Skeletal muscle tissue (tissue), 4 donors: ENCODE results near the gene ZNF672. TPM values are rescaled to one million over a fixed set of nuclear protein-coding genes. Genes with fewer than 3 reads are reported as not detected.
"Not testable (repeated sequence)": the region's sequence is repeated elsewhere in the genome, so short reads cannot be mapped to it uniquely, and the experiment has no call there.

Experiments used
- H3K27ac ChIP-seq: one replicate; pipeline ENCODE4 v1.7.0; 2013; ENCODE audit warnings: mild to moderate bottlenecking, low read depth, low read length, inconsistent platforms
- H3K27me3 ChIP-seq, 3 donors: one replicate each; pipeline ENCODE4 v1.7.0; 2013; ENCODE audit warnings: low read length in 3 of 3; ENCODE audit not compliant: control insufficient read depth in 3 of 3, insufficient read depth in 3 of 3
- H3K36me3 ChIP-seq, 3 donors: one replicate each; pipeline ENCODE4 v1.7.0; 2013; ENCODE audit warnings: low read length in 3 of 3; ENCODE audit not compliant: control insufficient read depth in 3 of 3, insufficient read depth in 3 of 3
- H3K4me1 ChIP-seq, 3 donors: one replicate each; pipeline ENCODE4 v1.7.0; 2013; ENCODE audit warnings: low read length in 3 of 3, mild to moderate bottlenecking in 3 of 3; ENCODE audit not compliant: control insufficient read depth in 3 of 3, insufficient read depth in 3 of 3
- H3K4me3 ChIP-seq, 3 donors: one replicate each; pipeline ENCODE4 v1.7.0; 2013; ENCODE audit warnings: low read length in 3 of 3
- H3K9ac ChIP-seq, 3 donors: one replicate each; pipeline ENCODE4 v1.7.0; 2013; ENCODE audit warnings: low read length in 3 of 3, mild to moderate bottlenecking in 3 of 3, moderate library complexity in 2 of 3, low read depth in 1 of 3
- H3K9me3 ChIP-seq, 3 donors: one replicate each; pipeline ENCODE4 v1.7.0; 2013; ENCODE audit warnings: low read length in 3 of 3; ENCODE audit not compliant: control insufficient read depth in 3 of 3
- total RNA-seq: library from RNA; depleted of rRNA; stranded (reverse); fragments of >200 nt; gene quantifications from one replicate; pipeline ENCODE4 v1.2.3, GENCODE V29; 2014
- donor health status: Osteomylitis.

The ZNF672 gene
- total RNA-seq: 15.7 TPM

DNA sequence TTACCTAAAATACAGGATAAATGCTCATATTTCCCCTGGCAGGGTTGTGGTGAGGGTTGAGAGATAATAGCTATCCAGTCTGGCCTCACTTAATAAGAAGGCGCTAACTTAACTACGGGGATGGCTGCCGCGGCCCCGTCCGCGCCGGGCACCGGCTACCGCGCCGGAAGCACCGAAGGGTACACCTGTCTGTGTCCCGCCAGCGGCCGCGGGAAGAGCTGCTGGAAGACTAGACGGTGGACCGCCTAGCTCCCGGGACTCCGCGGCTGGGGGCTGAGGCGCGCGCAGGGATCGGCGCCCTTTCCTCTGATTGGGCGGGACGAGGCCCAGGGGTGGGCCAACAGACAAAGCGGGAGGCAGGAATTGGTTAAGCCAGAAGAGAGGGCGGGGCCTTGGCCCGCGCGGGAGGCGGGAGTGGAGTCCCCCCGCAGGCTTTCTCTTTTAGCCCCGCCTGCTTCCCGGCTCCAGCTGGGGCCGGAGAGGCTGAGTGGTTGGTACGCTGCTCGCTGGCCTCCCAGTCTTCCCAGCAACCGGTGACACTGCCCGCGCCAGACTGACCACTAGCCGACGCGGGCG lies at the start of gene ZNF672:
Gene ZNF672 (plus strand): TSS at position 444 of the 576 bp plus-strand sequence. CDS start 9,051 bp downstream, outside the sequence.
- Histone ChIP-seq H3K4me3 (peak within 1 kb of the TSS; percentile 84 to 93 (median 93)), H3K27ac (peak within 1 kb of the TSS; percentile 100), H3K9me3 (no peaks in the 10 kb centered on the region), H3K9ac (peak within 1 kb of the TSS; percentile 96 to 99 (median 99)), H3K36me3 (no peaks in the 10 kb centered on the region), H3K4me1 (peaks cover 36 to 50% (median 47%) of the 10 kb centered on the region in 3 donors), H3K27me3 (peaks cover 0 to 7% (median 0%) of the 10 kb centered on the region in 3 donors)

- no peak overlapping the region for H3K27ac ChIP-seq
- no peaks in the 10 kb centered on the region for H3K36me3 ChIP-seq
- H3K9ac ChIP-seq: no peak overlapping the region
- H3K4me3 ChIP-seq: no peak overlapping the region
- no peaks in the 10 kb centered on the region for H3K4me1 ChIP-seq
- peaks cover 0 to 9% (median 3%) of the 10 kb centered on the region in 3 donors for H3K27me3 ChIP-seq
- H3K9me3 ChIP-seq: no peaks in the 10 kb centered on the region
Observed at GRCh38 chr1:248788327-248788726, 49.7 kb upstream of the ZNF672 start.

- not testable (repeated sequence) for H3K4me3 ChIP-seq, H3K36me3 ChIP-seq, H3K9ac ChIP-seq, H3K4me1 ChIP-seq, H3K27ac ChIP-seq, H3K9me3 ChIP-seq, H3K27me3 ChIP-seq
Observed at GRCh38 chr1:248789337-248789736, 48.7 kb upstream of the ZNF672 start.

DNA sequence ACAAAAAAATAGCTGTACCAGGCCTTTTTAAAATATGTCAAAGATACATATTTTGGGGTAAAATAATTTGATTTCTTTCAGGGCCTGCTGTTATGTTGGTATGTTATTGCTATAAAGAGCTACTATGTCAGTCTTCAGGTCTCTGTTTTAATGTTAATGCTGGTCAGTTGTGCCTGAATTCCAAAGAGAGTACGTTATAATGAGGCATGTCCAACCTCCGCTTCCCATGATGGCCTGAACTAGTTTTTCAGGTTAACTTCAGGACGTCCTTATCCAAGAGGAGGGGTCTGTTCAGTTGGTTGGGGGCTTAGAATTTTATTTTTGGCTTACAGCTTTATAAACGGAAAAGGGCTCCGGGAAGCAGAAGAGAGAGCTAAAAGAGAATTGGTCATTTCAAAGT lies 47.6 kb upstream of the ZNF672 start:
- peaks cover 0 to 3% (median 3%) of the 10 kb centered on the region in 3 donors for H3K27me3 ChIP-seq
- no peak overlapping the region for H3K4me3 ChIP-seq
- H3K27ac ChIP-seq: no peak overlapping the region
- peaks cover 0 to 4% (median 0%) of the 10 kb centered on the region in 3 donors for H3K9me3 ChIP-seq
- no peaks in the 10 kb centered on the region for H3K36me3 ChIP-seq
- H3K4me1 ChIP-seq: no peaks in the 10 kb centered on the region
- no peak overlapping the region for H3K9ac ChIP-seq

DNA sequence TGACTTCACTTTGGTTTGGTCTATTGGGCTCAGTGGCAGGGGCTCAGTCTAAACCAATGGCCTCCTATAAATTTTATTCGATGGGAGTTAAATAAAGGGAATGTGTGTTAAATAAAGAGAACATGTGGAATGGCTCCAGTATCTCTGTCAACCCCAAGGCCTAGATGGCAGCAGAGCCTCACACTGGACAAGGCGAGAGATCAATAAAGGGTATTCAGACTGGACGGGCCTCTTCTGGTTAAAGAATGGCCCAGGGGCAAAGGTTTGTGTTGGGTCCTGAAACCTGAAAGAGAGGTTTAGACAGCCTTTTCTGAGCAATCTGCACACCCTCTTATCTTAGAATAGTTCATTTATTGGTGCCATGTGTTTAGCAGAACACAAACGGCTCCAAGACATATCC lies 47.0 kb upstream of the ZNF672 start:
- peaks cover 0 to 3% (median 3%) of the 10 kb centered on the region in 3 donors for H3K27me3 ChIP-seq
- H3K9me3 ChIP-seq: peaks cover 0 to 4% (median 0%) of the 10 kb centered on the region in 3 donors
- no peaks in the 10 kb centered on the region for H3K4me1 ChIP-seq
- H3K4me3 ChIP-seq: no peak overlapping the region
- no peak overlapping the region for H3K27ac ChIP-seq
- H3K9ac ChIP-seq: no peak overlapping the region
- no peaks in the 10 kb centered on the region for H3K36me3 ChIP-seq

DNA sequence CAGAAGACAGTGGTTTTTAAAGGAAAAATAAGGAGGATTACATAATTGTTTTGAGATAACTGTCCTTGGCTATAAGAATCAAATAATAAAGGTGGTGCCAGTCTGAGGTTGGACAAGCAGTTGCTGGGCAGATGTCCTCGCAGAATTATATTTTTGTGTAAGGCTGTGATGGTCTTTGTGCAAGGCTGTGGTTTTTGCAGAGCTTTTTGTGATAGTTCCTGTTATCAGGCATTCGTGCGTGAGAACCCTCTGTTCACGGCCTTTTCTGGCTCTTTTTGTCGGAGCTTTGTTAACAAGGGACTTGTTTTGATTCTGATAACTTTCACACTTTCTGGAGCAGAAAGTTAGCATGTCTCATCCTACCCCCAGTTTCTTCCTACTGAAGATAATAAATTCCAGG lies 45.7 kb upstream of the ZNF672 start:
- Histone ChIP-seq H3K4me3 (no peak overlapping the region), H3K9me3 (peaks cover 0 to 4% (median 0%) of the 10 kb centered on the region in 3 donors), H3K27ac (no peak overlapping the region), H3K4me1 (no peaks in the 10 kb centered on the region), H3K9ac (no peak overlapping the region), H3K27me3 (peaks cover 0 to 3% (median 2%) of the 10 kb centered on the region in 3 donors), H3K36me3 (no peaks in the 10 kb centered on the region)

- Histone ChIP-seq H3K9ac (no peak overlapping the region), H3K27ac (no peak overlapping the region), H3K9me3 (peaks cover 0 to 4% (median 0%) of the 10 kb centered on the region in 3 donors), H3K27me3 (peaks cover 0 to 3% (median 0%) of the 10 kb centered on the region in 3 donors), H3K4me3 (no peak overlapping the region), H3K36me3 (no peaks in the 10 kb centered on the region), H3K4me1 (no peaks in the 10 kb centered on the region)
Observed at GRCh38 chr1:248793592-248793991, 44.4 kb upstream of the ZNF672 start.

- H3K9me3 ChIP-seq: not testable (repeated sequence)
Observed at GRCh38 chr1:248794663-248795062, 43.4 kb upstream of the ZNF672 start.

GRCh38 chr1:248798791-248799190 lies 39.2 kb upstream of the ZNF672 start:
- no peak overlapping the region for H3K4me3 ChIP-seq
- H3K9me3 ChIP-seq: peaks cover 0 to 4% (median 0%) of the 10 kb centered on the region in 3 donors
- H3K27me3 ChIP-seq: no peaks in the 10 kb centered on the region
- H3K9ac ChIP-seq: no peak overlapping the region
- no peaks in the 10 kb centered on the region for H3K36me3 ChIP-seq
- no peaks in the 10 kb centered on the region for H3K4me1 ChIP-seq
- H3K27ac ChIP-seq: no peak overlapping the region

More at GRCh38 chr1:248794663-248795062, 43.4 kb upstream of the ZNF672 start:
- not testable (repeated sequence) for H3K9ac ChIP-seq, H3K36me3 ChIP-seq, H3K27me3 ChIP-seq, H3K4me1 ChIP-seq, H3K4me3 ChIP-seq, H3K27ac ChIP-seq

DNA sequence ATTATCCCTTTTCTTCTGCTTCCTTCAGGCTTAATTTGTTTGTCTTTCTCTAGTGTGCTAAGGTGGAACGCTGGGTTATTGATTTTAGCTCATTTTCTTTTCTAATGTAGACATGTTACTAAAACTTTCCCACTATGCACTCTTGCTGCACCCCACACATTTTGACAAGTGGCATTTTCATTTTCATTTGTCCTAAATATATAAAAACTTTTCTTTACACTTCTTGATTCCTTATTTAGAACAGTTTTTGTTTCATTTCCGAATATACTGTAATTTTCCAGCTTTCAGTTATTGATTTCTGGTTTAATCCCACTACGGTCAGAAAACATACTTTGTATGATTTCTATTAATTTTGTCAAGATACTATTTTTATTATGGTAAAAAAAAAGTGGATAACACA lies 37.6 kb upstream of the ZNF672 start:
- Histone ChIP-seq H3K9ac (no peak overlapping the region), H3K9me3 (no peaks in the 10 kb centered on the region), H3K4me3 (no peak overlapping the region), H3K4me1 (no peaks in the 10 kb centered on the region), H3K27me3 (no peaks in the 10 kb centered on the region), H3K36me3 (no peaks in the 10 kb centered on the region), H3K27ac (no peak overlapping the region)
